ENCODE data around the gene CSRNP3.

CSRNP3 gene

GRCh38 chr2:165533331-165533730 lies 63.8 kb downstream of the CSRNP3 start:
- Histone ChIP-seq H3K4me2 (no peak overlapping the region), H3K9me3 (0 out of 2 replicates have a peak, but pooled peaks cover 5% of the 10 kb centered on the region), H4K20me1 (no peaks in the 10 kb centered on the region), H3K4me3 (no peak overlapping the region), H3K9ac (no peak overlapping the region), H3K36me3 (no peaks in the 10 kb centered on the region), H3K27me3 (no peaks in the 10 kb centered on the region), H3K27ac (no peak overlapping the region), H3K4me1 (peaks cover 12% of the 10 kb centered on the region)
- no peak for TF ChIP-seq Cebpa-rat (IDR thresholded peaks at IDR 0.05)

GRCh38 chr2:165535471-165535870 lies 66.0 kb downstream of the CSRNP3 start:
- no peak for TF ChIP-seq Cebpa-rat (IDR thresholded peaks at IDR 0.05)
- H3K4me1 ChIP-seq, result no peaks in the 10 kb centered on the region
- H3K9ac ChIP-seq, result no peak overlapping the region
- no peak overlapping the region for H3K4me3 ChIP-seq
- no peaks in the 10 kb centered on the region for H3K27me3 ChIP-seq
- H3K9me3 ChIP-seq, result no peaks in the 10 kb centered on the region
- H3K36me3 ChIP-seq, result no peaks in the 10 kb centered on the region
- no peaks in the 10 kb centered on the region for H4K20me1 ChIP-seq
- H3K4me2 ChIP-seq, result no peak overlapping the region
- no peak overlapping the region for H3K27ac ChIP-seq

- Histone ChIP-seq H3K27me3 (no peaks in the 10 kb centered on the region), H4K20me1 (no peaks in the 10 kb centered on the region), H3K9ac (no peak overlapping the region), H3K4me3 (no peak overlapping the region), H3K4me1 (no peaks in the 10 kb centered on the region), H3K9me3 (no peaks in the 10 kb centered on the region), H3K4me2 (no peak overlapping the region), H3K27ac (no peak overlapping the region), H3K36me3 (no peaks in the 10 kb centered on the region)
- TF ChIP-seq Cebpa-rat (IDR thresholded peaks at IDR 0.05), result no peak
Measured at GRCh38 chr2:165536851-165537499, 67.5 kb downstream of the CSRNP3 start.

GRCh38 chr2:165539985-165540384 lies 70.5 kb downstream of the CSRNP3 start:
- no peak overlapping the region for H3K27ac ChIP-seq
- H3K9me3 ChIP-seq, result no peaks in the 10 kb centered on the region
- no peak overlapping the region for H3K9ac ChIP-seq
- H3K4me2 ChIP-seq, result no peak overlapping the region
- H3K4me3 ChIP-seq, result no peak overlapping the region
- no peaks in the 10 kb centered on the region for H3K36me3 ChIP-seq
- H3K4me1 ChIP-seq, result no peaks in the 10 kb centered on the region
- TF ChIP-seq Cebpa-rat (IDR thresholded peaks at IDR 0.05), result no peak
- no peaks in the 10 kb centered on the region for H4K20me1 ChIP-seq
- H3K27me3 ChIP-seq, result no peaks in the 10 kb centered on the region

GRCh38 chr2:165544897-165545296 lies 75.4 kb downstream of the CSRNP3 start:
- Histone ChIP-seq H3K4me1 (no peaks in the 10 kb centered on the region), H3K9ac (no peak overlapping the region), H4K20me1 (no peaks in the 10 kb centered on the region), H3K36me3 (no peaks in the 10 kb centered on the region), H3K27ac (no peak overlapping the region), H3K9me3 (no peaks in the 10 kb centered on the region), H3K4me3 (no peak overlapping the region), H3K27me3 (no peaks in the 10 kb centered on the region), H3K4me2 (no peak overlapping the region)
- no peak for TF ChIP-seq Cebpa-rat (IDR thresholded peaks at IDR 0.05)

GRCh38 chr2:165547900-165548299 lies 78.4 kb downstream of the CSRNP3 start:
- Histone ChIP-seq H3K27ac (no peak overlapping the region), H3K27me3 (no peaks in the 10 kb centered on the region), H3K4me2 (no peak overlapping the region), H3K4me3 (no peak overlapping the region), H3K4me1 (peaks cover 13% of the 10 kb centered on the region), H3K36me3 (no peaks in the 10 kb centered on the region), H3K9ac (no peak overlapping the region), H3K9me3 (no peaks in the 10 kb centered on the region), H4K20me1 (no peaks in the 10 kb centered on the region)
- no peak for TF ChIP-seq Cebpa-rat (IDR thresholded peaks at IDR 0.05)

GRCh38 chr2:165549619-165550018 lies 80.1 kb downstream of the CSRNP3 start:
- Histone ChIP-seq H3K9me3 (no peaks in the 10 kb centered on the region), H3K4me2 (no peak overlapping the region), H3K9ac (no peak overlapping the region), H3K4me1 (peaks cover 13% of the 10 kb centered on the region), H3K27me3 (no peaks in the 10 kb centered on the region), H3K36me3 (no peaks in the 10 kb centered on the region), H3K27ac (no peak overlapping the region), H3K4me3 (no peak overlapping the region), H4K20me1 (no peaks in the 10 kb centered on the region)
- no peak for TF ChIP-seq Cebpa-rat (IDR thresholded peaks at IDR 0.05)

GRCh38 chr2:165558832-165559231 lies 89.3 kb downstream of the CSRNP3 start:
- Histone ChIP-seq H3K9me3 (no peaks in the 10 kb centered on the region), H3K4me2 (no peak overlapping the region), H3K9ac (no peak overlapping the region), H3K4me1 (no peaks in the 10 kb centered on the region), H3K36me3 (no peaks in the 10 kb centered on the region), H3K27me3 (no peaks in the 10 kb centered on the region), H4K20me1 (no peaks in the 10 kb centered on the region), H3K4me3 (no peak overlapping the region), H3K27ac (no peak overlapping the region)
- no peak for TF ChIP-seq Cebpa-rat (IDR thresholded peaks at IDR 0.05)

- Histone ChIP-seq H3K4me2 (no peak overlapping the region), H3K9ac (no peak overlapping the region), H3K36me3 (no peaks in the 10 kb centered on the region), H3K4me3 (no peak overlapping the region), H3K4me1 (no peaks in the 10 kb centered on the region), H3K27me3 (no peaks in the 10 kb centered on the region), H4K20me1 (no peaks in the 10 kb centered on the region), H3K9me3 (no peaks in the 10 kb centered on the region), H3K27ac (no peak overlapping the region)
- no peak for TF ChIP-seq Cebpa-rat (IDR thresholded peaks at IDR 0.05)
Measured at GRCh38 chr2:165560377-165560988, 91.0 kb downstream of the CSRNP3 start.

GRCh38 chr2:165561516-165561915 lies 92.0 kb downstream of the CSRNP3 start:
- no peak for TF ChIP-seq Cebpa-rat (IDR thresholded peaks at IDR 0.05)
- H4K20me1 ChIP-seq, result no peaks in the 10 kb centered on the region
- no peaks in the 10 kb centered on the region for H3K4me1 ChIP-seq
- no peak overlapping the region for H3K9ac ChIP-seq
- no peaks in the 10 kb centered on the region for H3K27me3 ChIP-seq
- H3K4me3 ChIP-seq, result no peak overlapping the region
- no peak overlapping the region for H3K27ac ChIP-seq
- no peaks in the 10 kb centered on the region for H3K9me3 ChIP-seq
- H3K36me3 ChIP-seq, result no peaks in the 10 kb centered on the region
- H3K4me2 ChIP-seq, result no peak overlapping the region

Measured in BLaER1 (cell line).